ENCODE results near the gene EML4. TPM values are rescaled to one million over a fixed set of nuclear protein-coding genes. Genes with fewer than 3 reads are reported as not detected.

The EML4 gene
- total RNA-seq, 2 experiments from 2014 or later, result 58.2 to 59.7 TPM

GRCh38 chr2:42205337-42205736 lies 36.2 kb downstream of the EML4 start:
- Mint-ChIP-seq H3K27me3 (no peaks in the 10 kb centered on the region), H3K9me3 (no peaks in the 10 kb centered on the region), H3K4me1 (ENCODE audit: low read depth) (peaks cover 52% of the 10 kb centered on the region), H3K4me3 (no peak overlapping the region), H3K27ac (no peak overlapping the region), H3K36me3 (ENCODE audit: low read depth) (peaks cover 7% of the 10 kb centered on the region)
- DNase-seq (no peak), ATAC-seq (no peak)
- TF ChIP-seq CTCF (IDR thresholded peaks at IDR 0.05), result no peak
- ChIA-PET POLR2A (no interaction called here), CTCF (interaction anchor here (2.0 kb wide), 1 partner anchor 110 kb away, joined by 8 read pairs; no protein-coding TSS in a partner anchor)
- intact Hi-C loops (cut with micrococcal nuclease), result no loop called here

- Mint-ChIP-seq H3K4me3 (no peak overlapping the region), H3K36me3 (ENCODE audit: low read depth) (peaks cover 8% of the 10 kb centered on the region), H3K27ac (no peak overlapping the region), H3K9me3 (no peaks in the 10 kb centered on the region), H3K4me1 (ENCODE audit: low read depth) (peaks cover 53% of the 10 kb centered on the region), H3K27me3 (no peaks in the 10 kb centered on the region)
- intact Hi-C loops (cut with micrococcal nuclease), result no loop called here
- TF ChIP-seq CTCF (IDR thresholded peaks at IDR 0.05), result no peak
- ATAC-seq (no peak), DNase-seq (no peak)
- ChIA-PET POLR2A (no interaction called here), CTCF (interaction anchor here (1.1 to 1.7 kb wide), 2 partner anchors 12 to 338 kb away, joined by 3 to 4 read pairs; no protein-coding TSS in a partner anchor)
Measured at GRCh38 chr2:42207826-42208225, 38.7 kb downstream of the EML4 start.

- H3K27ac Mint-ChIP-seq, result no peak overlapping the region
- DNase-seq (no peak), ATAC-seq (no peak)
- intact Hi-C loops (cut with micrococcal nuclease), result no loop called here
- H3K9me3 Mint-ChIP-seq, result no peaks in the 10 kb centered on the region
- POLR2A ChIA-PET, result no interaction called here
- H3K27me3 Mint-ChIP-seq, result no peaks in the 10 kb centered on the region
- H3K36me3 Mint-ChIP-seq (ENCODE audit: low read depth), result peaks cover 13% of the 10 kb centered on the region
- TF ChIP-seq CTCF (IDR thresholded peaks at IDR 0.05), result no peak
- CTCF ChIA-PET, result interaction anchor here (0.8 kb wide), 1 partner anchor 114 kb away, joined by 3 read pairs; no protein-coding TSS in a partner anchor
- H3K4me3 Mint-ChIP-seq, result no peak overlapping the region
- peaks cover 58% of the 10 kb centered on the region for H3K4me1 Mint-ChIP-seq (ENCODE audit: low read depth)
Measured at GRCh38 chr2:42210203-42210602, 41.0 kb downstream of the EML4 start.

- POLR2A ChIA-PET, result no interaction called here
- no peak overlapping the region for H3K4me3 Mint-ChIP-seq
- ATAC-seq (no peak), DNase-seq (no peak)
- no peaks in the 10 kb centered on the region for H3K27me3 Mint-ChIP-seq
- H3K4me1 Mint-ChIP-seq (ENCODE audit: low read depth), result peaks cover 54% of the 10 kb centered on the region
- CTCF ChIA-PET, result no interaction called here
- H3K9me3 Mint-ChIP-seq, result no peaks in the 10 kb centered on the region
- no peak overlapping the region for H3K27ac Mint-ChIP-seq
- no peak for TF ChIP-seq CTCF (IDR thresholded peaks at IDR 0.05)
- H3K36me3 Mint-ChIP-seq (ENCODE audit: low read depth), result peaks cover 15% of the 10 kb centered on the region
- intact Hi-C loops (cut with micrococcal nuclease), result no loop called here
Measured at GRCh38 chr2:42211291-42211690, 42.1 kb downstream of the EML4 start.

- H3K4me1 Mint-ChIP-seq (ENCODE audit: low read depth), result peaks cover 56% of the 10 kb centered on the region
- CTCF ChIA-PET, result interaction anchor here (1.1 to 1.6 kb wide), 4 partner anchors 19 to 87 kb away, joined by 3 to 5 read pairs (median 3); no protein-coding TSS in a partner anchor
Measured at GRCh38 chr2:42214669-42215068, 45.5 kb downstream of the EML4 start.

More at GRCh38 chr2:42214669-42215068, 45.5 kb downstream of the EML4 start:
- Mint-ChIP-seq H3K27ac (no peak overlapping the region), H3K27me3 (no peaks in the 10 kb centered on the region), H3K36me3 (ENCODE audit: low read depth) (peaks cover 14% of the 10 kb centered on the region), H3K9me3 (no peaks in the 10 kb centered on the region), H3K4me3 (no peak overlapping the region)
- POLR2A ChIA-PET, result no interaction called here
- no peak for TF ChIP-seq CTCF (IDR thresholded peaks at IDR 0.05)
- ATAC-seq, result no peak
- intact Hi-C loops (cut with micrococcal nuclease), result no loop called here
- no peak for DNase-seq
